Measurements from ENCODE around the gene ALX3. TPM values are rescaled to one million over a fixed set of nuclear protein-coding genes. Genes with fewer than 3 reads are reported as not detected.

Gene ALX3
- polyA plus RNA-seq, 3 donors, result not detected

DNA sequence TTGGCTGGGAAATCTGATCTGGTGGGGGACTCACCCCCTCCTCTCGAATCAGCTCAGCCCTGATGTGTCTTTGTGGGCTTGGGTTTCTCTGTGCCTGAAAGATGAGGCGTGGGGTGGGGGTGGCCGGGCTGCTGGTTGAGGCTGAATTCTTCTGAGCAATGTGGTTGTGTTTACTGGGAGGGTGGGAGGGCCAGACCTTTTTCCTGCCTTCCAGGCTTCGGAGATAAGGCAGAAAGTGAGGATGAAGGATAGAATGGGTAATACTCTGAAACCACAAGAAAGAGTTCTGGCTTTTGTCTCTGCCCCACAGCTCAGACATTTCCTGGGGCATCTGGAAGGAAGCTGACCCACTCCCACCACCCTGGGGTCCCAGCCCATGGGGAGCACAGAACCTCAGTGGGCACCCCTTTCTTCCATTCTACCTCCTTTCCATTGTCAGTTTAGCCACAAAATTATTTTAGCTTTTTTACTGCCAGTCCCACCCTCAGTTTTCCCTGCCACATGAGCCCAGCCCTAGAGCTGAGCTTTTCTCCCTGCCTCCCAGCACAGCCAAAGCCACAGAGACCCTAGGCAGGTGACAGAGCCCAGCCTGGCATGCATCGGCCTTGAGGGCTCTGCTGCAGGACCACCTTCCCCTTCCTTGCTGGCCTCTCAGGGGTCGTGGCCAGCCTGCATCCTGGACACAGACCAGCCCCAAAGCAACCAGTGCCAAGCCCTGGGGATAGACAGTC, 11.2 kb downstream of the ALX3 start:
- H3K36me3 ChIP-seq (replicated peaks in 1 of 2; ENCODE audit: control insufficient read depth in 1 of 2, insufficient read depth in 2 of 2, low read length in 2 of 2), result peaks cover 31 to 47% of the 10 kb centered on the region in 2 donors
- H3K27ac ChIP-seq (ENCODE audit: low read depth in 1 of 2, low read length in 2 of 2), result no peak overlapping the region
- no peak overlapping the region for H3K4me3 Mint-ChIP-seq
- peak overlapping the region in 2 of 7 donors; percentile 18 to 21 for H3K27ac Mint-ChIP-seq
- no peaks in the 10 kb centered on the region for H3K79me2 ChIP-seq (ENCODE audit: insufficient read depth, low read length)
- peaks cover 10 to 11% of the 10 kb centered on the region in 2 donors for H3K4me1 ChIP-seq (ENCODE audit: control insufficient read depth in 1 of 2, insufficient read depth in 2 of 2, low read length in 2 of 2)
- peaks cover 1 to 4% (median 2%) of the 10 kb centered on the region in 3 donors for H3K27me3 Mint-ChIP-seq (ENCODE audit: low read depth in 3 of 3)
- H3K9me3 ChIP-seq (replicated peaks in 1 of 2; ENCODE audit: control insufficient read depth in 1 of 2, insufficient read depth in 1 of 2, low read length in 2 of 2), result no peaks in the 10 kb centered on the region
- peaks cover 10% of the 10 kb centered on the region for H3K4me1 Mint-ChIP-seq
- peaks cover 62 to 64% of the 10 kb centered on the region in 2 donors for H3K36me3 Mint-ChIP-seq
- TF ChIP-seq, protein P1, sequence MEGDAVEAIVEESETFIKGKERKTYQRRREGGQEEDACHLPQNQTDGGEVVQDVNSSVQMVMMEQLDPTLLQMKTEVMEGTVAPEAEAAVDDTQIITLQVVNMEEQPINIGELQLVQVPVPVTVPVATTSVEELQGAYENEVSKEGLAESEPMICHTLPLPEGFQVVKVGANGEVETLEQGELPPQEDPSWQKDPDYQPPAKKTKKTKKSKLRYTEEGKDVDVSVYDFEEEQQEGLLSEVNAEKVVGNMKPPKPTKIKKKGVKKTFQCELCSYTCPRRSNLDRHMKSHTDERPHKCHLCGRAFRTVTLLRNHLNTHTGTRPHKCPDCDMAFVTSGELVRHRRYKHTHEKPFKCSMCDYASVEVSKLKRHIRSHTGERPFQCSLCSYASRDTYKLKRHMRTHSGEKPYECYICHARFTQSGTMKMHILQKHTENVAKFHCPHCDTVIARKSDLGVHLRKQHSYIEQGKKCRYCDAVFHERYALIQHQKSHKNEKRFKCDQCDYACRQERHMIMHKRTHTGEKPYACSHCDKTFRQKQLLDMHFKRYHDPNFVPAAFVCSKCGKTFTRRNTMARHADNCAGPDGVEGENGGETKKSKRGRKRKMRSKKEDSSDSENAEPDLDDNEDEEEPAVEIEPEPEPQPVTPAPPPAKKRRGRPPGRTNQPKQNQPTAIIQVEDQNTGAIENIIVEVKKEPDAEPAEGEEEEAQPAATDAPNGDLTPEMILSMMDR (IDR thresholded peaks at IDR 0.05), result no peak
- no peaks in the 10 kb centered on the region for H3K27me3 ChIP-seq (ENCODE audit: control insufficient read depth in 2 of 2, insufficient read depth in 2 of 2, low read length in 2 of 2)
- no peak overlapping the region for H2AFZ ChIP-seq (ENCODE audit: insufficient read depth, low read depth, low read length, poor library complexity, severe bottlenecking)
- no peaks in the 10 kb centered on the region for H3K9me3 Mint-ChIP-seq
- no peak overlapping the region for H3K9ac ChIP-seq (ENCODE audit: insufficient read depth, low read length, poor library complexity, severe bottlenecking)
- H4K20me1 ChIP-seq (ENCODE audit: insufficient read depth, low read length), result peaks cover 22% of the 10 kb centered on the region
- WGBS (ENCODE audit: insufficient coverage), result 85% methylated on average over 2 of the region's 6 CpGs
- no peak overlapping the region for H3K4me3 ChIP-seq (replicated peaks in 1 of 3; ENCODE audit: low read depth in 2 of 3, low read length in 3 of 3)
- H3K4me2 ChIP-seq (replicated peaks; ENCODE audit: extremely low read depth, low read length, poor library complexity, severe bottlenecking), result no peak overlapping the region
- intact Hi-C loops (cut with micrococcal nuclease), result loop anchor here in 1 of 2 donors (5.0 kb wide), 1 partner anchor 48 kb away; no protein-coding TSS in a partner anchor
- no peak for DNase-seq

- peaks cover 39 to 55% of the 10 kb centered on the region in 2 donors for H3K36me3 ChIP-seq (replicated peaks in 1 of 2; ENCODE audit: control insufficient read depth in 1 of 2, insufficient read depth in 2 of 2, low read length in 2 of 2)
These were observed 11.9 kb downstream of the ALX3 start for GRCh38 chr1:110058591-110058990.

More at GRCh38 chr1:110058591-110058990, 11.9 kb downstream of the ALX3 start:
- TF ChIP-seq, protein P1 (IDR thresholded peaks at IDR 0.05), result no peak
- no peak overlapping the region for H3K4me2 ChIP-seq (replicated peaks; ENCODE audit: extremely low read depth, low read length, poor library complexity, severe bottlenecking)
- no peak overlapping the region for H2AFZ ChIP-seq (ENCODE audit: insufficient read depth, low read depth, low read length, poor library complexity, severe bottlenecking)
- no CpG with 5 or more reads among the region's 1 CpG for WGBS (ENCODE audit: insufficient coverage)
- Mint-ChIP-seq H3K9me3 (no peaks in the 10 kb centered on the region), H3K4me1 (peaks cover 10% of the 10 kb centered on the region), H3K27ac (peak overlapping the region in 2 of 7 donors; percentile 7 to 33), H3K4me3 (no peak overlapping the region), H3K36me3 (peaks cover 69 to 71% of the 10 kb centered on the region in 2 donors), H3K27me3 (ENCODE audit: low read depth in 3 of 3) (peaks cover 0 to 3% (median 2%) of the 10 kb centered on the region in 3 donors)
- no peaks in the 10 kb centered on the region for H3K9me3 ChIP-seq (replicated peaks in 1 of 2; ENCODE audit: control insufficient read depth in 1 of 2, insufficient read depth in 1 of 2, low read length in 2 of 2)
- H4K20me1 ChIP-seq (ENCODE audit: insufficient read depth, low read length), result peaks cover 29% of the 10 kb centered on the region
- intact Hi-C loops (cut with micrococcal nuclease), result loop anchor here in 1 of 2 donors (5.0 kb wide), 1 partner anchor 49 kb away; no protein-coding TSS in a partner anchor
- H3K79me2 ChIP-seq (ENCODE audit: insufficient read depth, low read length), result no peaks in the 10 kb centered on the region
- H3K27me3 ChIP-seq (ENCODE audit: control insufficient read depth in 2 of 2, insufficient read depth in 2 of 2, low read length in 2 of 2), result no peaks in the 10 kb centered on the region
- peaks cover 10 to 11% of the 10 kb centered on the region in 2 donors for H3K4me1 ChIP-seq (ENCODE audit: control insufficient read depth in 1 of 2, insufficient read depth in 2 of 2, low read length in 2 of 2)
- no peak overlapping the region for H3K9ac ChIP-seq (ENCODE audit: insufficient read depth, low read length, poor library complexity, severe bottlenecking)
- no peak overlapping the region for H3K4me3 ChIP-seq (replicated peaks in 1 of 3; ENCODE audit: low read depth in 2 of 3, low read length in 3 of 3)
- DNase-seq, result no peak
- H3K27ac ChIP-seq (ENCODE audit: low read depth in 1 of 2, low read length in 2 of 2), result no peak overlapping the region
